GM21786 (cell line): ENCODE measurements around the gene CPVL.

Experiments
- ATAC-seq: cut with Tn5 transposase; IDR thresholded peaks from one replicate; pipeline ENCODE4 v1.9.1; 2021; ENCODE audit not compliant: unreplicated experiment

The CPVL gene

DNA sequence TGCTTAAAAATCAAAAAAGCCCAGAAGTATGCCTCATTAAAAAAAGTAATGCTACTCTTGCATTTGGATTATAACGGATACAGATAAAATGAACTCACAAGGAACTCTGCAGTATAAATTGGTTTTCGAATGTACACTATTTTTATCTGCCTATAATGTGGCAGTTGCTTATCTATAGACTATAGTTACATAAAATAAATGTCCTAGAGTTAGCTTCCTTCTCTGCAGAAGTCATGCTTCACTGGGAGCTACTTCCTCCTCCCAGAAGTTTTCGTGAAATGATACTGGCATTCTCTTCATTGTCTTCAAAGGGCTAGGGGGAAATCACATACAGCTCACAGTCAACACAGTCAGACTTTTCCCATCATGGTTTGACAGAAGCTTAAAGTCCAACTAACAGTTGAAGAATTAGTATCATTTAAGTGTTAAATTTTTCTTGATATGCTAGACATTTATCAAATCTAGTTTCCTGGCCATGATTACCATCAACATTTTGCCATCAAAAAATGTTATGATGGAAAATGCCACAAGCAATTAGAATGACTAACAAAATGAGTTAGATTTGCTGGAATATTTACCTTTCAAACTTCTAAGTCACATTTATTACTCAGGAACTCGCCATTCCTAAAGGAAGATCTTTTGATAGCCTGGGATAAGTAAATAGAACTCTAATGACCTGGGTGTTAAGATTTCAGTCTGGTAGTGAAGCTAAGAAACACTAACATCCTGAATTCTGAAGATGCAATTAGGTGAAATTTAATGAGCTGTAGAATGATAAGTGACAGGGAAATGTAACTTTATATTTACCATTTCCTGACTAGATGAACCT is 100.9 kb downstream of the CPVL start:
- ATAC-seq: no peak

DNA sequence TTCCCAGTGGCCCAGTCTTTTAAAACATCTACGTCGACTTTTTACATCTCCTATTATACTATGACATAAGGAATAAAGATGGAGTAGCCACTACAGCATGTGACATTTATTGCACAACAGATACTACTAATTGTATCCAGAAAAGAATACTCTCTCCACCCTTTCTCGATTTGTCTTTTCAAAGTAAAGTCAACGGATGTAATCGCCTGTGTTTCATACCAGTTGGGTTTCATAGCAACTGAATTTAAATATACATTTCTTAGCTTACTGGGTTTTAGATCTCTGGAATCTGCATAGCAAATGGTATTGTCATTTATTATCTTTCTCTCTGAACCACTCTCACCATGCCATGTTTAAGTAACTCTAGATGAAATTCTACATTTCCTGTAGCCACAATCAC is 101.8 kb downstream of the CPVL start:
- ATAC-seq: no peak

DNA sequence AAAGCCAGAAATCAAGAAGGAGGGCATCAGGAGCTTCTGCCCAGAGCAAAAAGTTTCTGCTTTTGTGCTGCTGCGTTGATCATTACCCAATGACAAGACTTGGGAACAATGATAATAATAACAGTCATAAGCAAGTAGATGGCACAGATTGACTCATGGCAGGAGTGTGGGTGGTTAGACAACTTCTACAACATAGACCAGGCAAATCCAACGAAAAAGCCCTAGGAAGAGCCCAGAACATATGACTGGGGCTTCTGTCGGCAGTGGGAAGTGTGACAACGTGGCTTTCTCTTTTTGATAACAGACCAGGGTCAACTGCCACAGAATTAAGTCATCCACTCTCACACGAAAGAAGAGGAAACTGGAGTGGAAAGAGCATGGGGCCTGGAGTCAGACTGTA is 102.8 kb downstream of the CPVL start:
- ATAC-seq: no peak

DNA sequence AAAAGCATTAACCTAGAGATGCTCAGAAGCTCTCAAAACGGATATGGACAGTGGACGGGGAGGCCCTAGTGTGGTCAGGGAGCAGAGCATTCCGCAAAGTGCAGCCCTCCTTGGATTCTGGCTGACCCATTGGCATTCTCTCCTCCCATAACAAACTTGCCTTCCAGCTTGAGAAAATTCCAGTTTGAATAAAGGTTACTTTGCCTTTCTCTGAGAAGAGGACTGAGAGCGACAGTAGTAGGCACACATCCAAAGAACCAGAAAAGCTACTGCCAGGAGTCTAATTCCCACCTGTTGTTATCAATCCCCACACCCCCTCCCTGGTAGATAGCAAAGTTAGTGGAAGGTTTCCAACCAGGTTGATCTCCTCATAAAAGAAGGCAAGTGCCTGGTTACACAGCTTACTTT is 103.5 kb downstream of the CPVL start:
- no peak for ATAC-seq

DNA sequence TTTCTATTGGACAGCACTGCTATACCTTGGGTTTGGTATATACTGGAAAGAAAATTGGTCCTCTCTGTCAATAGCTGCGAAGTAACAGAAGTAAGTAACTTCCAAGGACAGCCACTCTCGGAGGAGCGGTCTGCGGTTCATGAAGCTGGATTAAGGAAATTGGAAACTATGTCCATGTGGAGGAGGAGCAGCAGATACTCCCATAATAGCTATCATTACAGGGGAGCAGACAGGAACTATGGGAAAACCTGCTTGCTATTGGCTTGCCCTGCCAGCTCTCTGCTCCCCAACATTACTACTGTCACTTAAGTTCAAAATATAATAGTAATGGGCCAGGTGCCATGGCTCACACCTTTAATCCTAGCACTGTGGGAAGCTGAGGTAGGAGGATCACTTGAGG is 104.3 kb downstream of the CPVL start:
- no peak for ATAC-seq

DNA sequence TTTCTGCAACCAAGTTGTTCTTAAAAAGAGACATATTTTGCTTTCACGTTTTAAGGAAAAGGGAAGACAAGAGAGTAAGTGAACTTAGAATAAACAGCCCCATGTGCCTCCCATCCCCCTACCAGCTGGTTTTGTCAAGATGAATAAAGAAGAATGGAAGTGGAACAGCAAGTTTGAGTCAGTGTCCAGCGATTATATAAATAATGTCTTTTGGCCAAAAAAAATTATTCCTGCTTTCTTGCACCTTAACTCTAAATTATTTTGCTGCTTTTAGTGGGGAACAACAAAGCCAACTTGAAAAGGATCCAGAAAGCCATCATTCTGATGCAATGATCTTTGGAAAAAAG is 105.8 kb downstream of the CPVL start:
- no peak for ATAC-seq

DNA sequence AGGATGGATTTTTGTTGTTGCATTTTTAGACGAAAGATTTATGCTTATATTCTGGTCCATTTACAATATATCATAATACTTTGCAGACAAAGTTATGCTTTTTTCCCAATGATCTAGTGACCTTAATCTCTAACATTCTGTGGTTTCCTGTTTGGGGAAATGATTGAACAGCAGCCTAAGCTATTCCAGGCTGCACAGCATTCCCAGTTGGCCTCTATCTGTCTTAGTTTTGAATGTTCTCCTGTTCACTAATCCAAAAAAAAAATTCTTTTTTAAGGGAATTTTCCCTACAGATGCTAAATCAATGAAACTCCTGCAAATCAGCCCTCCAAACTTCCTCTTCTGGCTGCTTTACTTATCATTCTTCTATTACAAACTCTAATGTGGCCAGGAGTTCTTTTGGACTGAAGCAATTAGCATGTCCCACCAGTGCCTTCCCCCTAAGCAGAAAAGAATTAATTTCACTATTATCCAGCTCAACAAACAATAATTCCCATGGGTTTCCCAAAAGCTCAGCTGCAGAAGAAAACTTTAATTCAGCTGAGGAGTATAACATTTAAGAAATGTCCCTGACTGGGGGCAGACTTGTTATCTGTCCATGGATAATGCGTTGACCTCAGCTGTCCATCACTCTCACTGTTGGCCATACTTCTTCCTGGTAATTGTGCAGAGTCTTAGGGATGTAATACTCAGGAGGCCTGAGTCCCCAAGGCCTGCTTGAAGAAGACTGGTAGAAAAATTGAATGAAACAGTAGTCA is 106.3 kb downstream of the CPVL start:
- no peak for ATAC-seq

DNA sequence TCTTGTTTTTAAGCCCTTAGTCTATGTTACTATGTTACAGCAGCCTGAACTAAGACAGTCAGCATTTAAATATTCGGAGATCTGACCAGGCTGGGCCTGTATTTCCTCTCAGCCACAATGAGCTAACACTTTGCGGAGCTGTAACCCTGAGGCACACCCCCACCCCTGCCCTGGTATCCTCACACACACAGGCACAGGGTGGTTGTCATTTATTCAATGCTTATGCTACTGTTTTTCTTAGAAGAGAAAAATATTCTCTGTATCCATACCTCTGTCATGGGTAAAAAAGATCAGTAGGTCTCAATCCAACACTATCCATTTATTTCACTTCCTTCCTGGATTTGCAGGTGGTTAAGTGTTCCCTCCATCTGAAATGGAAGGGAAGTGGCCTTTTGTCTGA is 107.9 kb downstream of the CPVL start:
- ATAC-seq: no peak

DNA sequence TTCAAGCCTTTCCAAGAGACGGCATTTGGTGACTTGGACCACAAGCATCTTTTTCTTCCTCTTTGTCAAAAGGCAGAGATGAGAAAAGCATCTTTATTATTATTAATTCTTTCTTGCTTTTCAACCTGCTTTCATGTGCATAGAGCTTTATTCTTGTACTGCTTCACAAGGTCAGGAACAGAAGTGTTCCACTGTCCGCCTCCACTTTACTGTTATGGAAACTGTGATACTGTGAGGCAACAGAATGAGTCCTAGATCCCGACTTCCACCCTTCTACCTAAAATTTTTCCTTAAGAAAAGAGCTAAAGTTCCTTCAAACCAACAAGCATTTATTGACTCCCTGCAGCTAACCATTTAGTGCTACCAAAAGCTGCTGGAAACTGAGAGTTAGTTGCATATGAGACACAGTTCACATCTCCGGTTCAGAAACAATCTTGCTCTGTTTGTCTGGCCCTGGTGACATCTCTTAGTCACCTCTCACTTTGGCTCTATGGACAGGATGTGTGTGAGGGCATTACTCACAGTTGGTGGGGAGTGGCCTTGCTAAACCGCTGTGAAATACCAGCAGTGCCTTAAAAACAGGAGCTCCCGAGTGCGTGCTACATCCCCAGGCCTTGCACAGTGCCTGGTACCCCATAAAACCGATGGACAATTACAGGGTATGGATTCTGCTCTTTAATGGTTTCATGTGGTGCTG is 111.1 kb downstream of the CPVL start:
- no peak for ATAC-seq

DNA sequence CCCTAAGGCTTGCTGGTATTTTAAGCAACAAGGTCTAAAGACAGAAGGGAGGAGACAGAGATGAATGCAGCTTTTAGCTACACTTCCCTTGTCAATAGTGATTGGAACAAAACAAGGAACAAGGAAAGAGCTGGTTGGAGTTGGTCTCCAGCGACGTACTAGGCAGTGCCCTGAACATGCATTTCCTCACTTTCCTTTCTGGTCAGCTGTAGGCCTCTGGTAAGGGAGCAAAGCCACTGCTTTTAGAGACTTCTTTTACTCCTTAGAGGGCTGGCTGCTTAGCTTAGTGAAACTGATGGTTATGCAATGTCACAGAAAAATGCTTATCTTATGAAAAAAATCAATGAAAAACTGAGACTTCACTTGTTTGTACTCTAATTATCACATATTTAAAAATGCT is 112.8 kb downstream of the CPVL start:
- no peak for ATAC-seq

DNA sequence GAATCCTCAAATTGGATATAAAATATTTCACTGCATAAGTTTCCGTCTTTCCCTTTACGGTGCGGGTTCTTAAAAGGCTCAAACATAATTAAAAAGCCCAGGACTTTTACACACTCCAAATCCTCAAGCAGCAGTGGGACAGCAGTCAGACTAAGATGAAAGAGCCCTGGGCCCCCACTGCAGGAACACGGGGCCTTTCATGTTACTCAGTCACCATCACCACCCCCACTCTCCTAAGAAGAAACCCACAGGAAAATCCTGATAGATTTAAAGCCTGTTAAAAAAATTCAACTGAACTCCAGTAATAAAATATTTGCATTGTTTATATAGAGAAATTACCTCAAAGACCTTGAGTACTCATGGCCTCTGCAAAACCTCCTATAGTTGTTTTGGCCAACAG is 114.2 kb downstream of the CPVL start:
- no peak for ATAC-seq

DNA sequence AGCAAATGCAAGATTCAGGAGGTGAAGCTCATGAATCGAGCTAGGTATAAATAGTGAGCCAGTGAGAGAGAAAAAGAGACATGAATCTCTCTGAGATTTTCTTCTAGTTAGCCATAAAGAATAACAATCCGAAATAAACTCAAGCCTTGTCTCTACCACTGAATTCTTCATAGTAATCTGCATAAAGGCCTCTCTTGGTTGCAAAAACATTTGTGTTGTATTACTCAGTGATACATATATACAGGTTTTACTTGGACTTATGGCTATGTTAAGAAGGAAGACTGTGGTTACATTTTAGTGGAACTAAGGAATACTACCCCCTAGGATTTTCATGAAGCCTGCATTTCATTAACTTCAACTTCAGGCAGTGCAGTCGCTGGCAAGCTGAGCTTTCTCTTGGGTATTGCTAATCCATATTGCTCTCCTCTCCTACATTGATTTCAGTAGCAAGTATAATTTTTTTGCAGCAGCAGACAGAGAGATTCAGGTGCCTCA is 115.5 kb downstream of the CPVL start:
- ATAC-seq: no peak

DNA sequence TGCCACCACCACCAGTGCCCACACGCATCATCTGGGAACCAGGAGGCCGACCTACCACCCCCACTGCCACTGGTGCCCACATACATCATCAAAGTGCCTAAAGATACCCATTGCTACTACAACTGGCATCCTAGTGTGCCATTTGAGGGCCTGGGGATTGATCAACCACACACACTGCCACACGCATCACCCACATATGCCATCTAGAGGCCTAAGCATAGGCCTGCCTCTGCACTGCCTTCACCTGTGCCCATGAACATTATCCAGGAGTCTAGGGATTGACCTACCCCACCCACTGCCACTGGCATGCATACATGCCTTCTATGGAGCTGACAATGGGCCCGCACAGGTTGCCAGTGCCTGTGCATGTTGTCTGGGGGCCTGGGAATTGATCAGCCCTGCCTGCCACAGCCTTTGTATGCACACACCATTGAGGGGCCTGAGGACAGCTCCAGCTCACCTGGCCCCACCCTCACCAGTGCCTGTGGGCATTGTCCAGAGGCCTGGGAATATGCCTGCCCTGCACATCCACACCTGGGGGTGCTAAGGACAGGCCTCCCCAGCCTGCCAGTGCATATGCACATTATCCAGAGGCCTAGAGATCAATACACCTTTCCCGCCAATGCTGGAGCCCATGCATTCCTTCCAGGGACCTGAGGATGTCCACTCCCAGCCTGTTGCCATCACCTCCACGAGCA is 123.9 kb downstream of the CPVL start:
- ATAC-seq: no peak

DNA sequence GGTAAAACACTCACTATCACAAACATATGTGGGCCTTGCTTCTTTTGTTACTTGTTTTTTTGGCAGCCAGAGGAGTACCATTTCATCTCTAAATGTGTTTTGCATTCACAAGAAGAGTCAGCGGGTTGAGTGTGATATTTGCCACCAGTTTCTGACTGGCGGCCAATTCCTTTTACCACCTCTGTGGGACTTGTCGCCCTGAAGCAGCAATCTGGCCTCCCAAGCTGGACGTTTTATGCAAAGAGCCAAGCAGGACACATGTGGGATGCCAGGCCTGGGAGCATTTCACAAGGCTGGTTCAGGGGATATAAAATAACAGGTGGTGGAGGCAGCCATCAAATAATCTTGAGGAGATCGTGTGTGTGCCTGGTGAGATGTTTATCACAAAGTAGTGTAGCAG is 126.4 kb downstream of the CPVL start:
- ATAC-seq: no peak

DNA sequence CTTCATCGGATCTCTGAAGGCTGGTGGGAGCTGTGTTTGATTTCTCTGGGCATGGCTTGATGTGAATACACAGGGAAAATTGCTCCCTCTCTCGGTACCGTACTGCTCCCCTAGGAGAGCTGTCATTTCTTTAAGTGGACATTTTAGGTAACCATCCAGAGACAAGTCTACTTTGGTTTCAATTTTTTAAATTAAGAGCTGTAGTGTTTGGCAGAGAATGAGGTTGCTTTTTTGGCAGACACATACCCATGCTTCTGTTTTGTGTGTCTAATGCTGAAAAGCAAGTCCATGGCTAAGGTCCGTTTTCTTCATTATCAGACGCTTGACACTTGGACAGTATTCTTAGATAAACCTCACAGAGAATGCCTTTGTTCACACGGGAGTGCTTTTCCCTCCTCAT is 127.0 kb downstream of the CPVL start:
- ATAC-seq: no peak

DNA sequence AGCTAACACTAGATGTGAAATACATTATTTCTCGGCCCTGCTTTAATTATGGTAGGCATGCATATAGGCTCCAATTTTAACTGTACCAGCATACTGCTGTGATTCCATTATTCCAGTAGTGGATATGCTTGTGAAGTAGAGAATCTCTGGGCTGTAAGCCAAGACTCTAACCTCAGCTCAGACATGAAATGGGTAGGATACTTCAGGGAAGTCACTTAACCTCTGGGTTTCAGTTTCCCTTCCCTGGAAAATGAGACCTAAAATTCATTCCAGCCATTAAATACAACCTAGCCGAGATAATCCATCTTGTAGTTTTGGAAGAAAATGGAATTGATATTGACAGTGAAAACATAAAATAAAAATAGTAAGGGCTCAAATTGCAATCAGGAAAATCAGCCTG is 128.6 kb downstream of the CPVL start:
- no peak for ATAC-seq

DNA sequence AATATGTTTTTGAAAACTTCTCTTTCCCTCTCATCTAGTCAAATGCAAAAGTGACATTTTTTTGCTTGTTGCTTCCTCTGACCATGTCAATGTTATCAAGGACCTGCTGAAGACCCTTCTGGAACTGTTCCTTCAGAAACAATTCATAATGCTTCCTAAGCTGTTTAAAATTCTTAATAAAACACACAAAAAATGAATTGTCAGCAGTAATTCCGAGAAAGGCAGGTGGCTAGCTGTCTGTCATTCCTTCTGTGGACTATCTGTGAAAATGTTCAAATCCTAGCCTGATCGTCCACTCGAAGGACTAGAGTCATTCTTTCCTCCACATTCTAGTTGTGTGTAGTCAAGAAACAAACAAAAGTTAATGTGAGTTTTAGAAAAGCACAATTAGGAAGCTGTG is 131.6 kb downstream of the CPVL start:
- ATAC-seq: no peak

DNA sequence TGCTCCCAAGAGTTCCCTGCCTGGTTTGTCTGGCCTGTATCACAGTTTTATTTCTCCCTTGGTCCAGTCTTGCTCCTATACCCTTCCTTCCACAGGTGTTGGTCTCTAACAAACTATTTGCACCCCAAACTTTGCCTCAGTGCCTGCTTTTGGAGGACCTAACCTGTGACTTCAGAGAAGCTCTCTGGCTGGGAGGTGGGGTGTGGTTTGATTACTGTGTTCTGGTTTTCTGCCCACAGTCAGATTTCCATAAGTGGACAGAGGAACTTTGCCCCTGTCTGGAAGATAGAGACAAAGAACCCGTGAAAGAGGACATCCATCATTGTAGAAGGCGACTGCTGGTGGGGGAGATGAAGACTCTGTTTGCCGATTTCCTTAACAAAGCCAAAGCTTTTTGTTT is 132.4 kb downstream of the CPVL start:
- ATAC-seq: no peak

DNA sequence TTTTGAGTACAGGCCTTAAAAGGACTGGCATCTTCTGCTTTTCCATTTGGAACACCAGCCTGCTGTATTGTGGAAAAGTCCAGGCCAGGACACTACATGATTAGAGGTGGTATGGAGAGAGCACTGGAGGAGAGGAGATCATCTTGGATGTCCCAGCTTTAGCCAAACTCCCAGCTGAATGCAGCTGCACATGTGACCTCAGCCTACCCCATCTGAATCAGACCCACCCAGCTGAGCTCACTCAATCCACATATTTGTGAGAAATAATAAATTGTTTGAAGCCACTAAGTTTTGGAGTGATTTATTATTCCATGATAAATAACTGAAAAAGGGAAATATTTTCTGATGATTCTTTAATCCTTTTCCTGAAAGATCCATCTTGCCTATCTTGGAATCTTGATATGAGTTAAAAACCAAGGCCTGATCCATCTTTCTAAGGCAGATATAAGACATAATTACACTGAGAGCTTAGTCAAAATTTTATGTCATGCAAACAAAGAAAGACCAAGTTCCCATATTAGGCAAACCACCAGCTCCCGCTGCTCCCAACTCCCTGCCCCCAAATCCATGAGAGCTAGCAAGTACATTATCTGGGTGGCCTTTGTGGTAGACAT is 133.1 kb downstream of the CPVL start:
- no peak for ATAC-seq

DNA sequence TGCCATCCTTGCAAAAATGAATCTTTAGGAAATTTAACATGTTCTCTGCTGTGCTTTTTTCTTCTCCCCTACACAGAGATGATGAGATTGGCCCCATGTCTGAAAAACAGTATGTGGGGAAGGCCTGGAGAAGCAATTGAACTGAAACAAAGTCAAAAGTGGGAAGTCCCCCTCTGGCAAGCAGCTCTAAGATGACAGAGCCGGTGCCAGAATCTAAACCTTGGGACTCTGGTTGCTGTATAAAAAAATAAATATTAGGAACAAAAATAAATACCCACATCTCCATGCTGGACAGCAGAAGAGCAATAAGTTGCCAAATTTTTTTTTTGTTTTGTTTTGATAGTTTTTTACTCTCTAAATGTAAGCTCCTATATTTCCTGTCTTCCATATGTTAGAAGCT is 136.4 kb downstream of the CPVL start:
- no peak for ATAC-seq

DNA sequence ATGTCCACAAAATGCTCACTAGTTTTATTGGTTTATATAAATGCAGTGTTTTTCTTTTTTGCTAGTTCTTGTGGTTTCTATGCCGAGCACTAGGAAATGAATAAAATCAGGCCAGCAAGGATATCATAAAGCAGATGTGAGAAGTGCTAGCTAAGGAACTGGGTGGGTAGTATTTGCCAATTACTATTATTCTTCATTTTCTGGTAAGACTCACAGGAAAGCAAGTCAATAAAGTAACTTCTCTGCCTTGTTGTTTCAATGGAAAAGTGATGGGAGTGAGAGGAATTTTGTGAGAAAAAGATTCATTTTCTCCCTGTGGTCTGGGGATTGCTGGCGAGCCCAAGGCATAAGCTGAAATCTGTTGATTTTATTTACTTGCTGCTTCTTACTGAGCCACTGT is 137.7 kb downstream of the CPVL start:
- no peak for ATAC-seq
